ENCODE measurements around the gene VPS33A.
"Not testable (repeated sequence)": the region's sequence is repeated elsewhere in the genome, so short reads cannot be mapped to it uniquely, and the experiment has no call there.

VPS33A gene

DNA sequence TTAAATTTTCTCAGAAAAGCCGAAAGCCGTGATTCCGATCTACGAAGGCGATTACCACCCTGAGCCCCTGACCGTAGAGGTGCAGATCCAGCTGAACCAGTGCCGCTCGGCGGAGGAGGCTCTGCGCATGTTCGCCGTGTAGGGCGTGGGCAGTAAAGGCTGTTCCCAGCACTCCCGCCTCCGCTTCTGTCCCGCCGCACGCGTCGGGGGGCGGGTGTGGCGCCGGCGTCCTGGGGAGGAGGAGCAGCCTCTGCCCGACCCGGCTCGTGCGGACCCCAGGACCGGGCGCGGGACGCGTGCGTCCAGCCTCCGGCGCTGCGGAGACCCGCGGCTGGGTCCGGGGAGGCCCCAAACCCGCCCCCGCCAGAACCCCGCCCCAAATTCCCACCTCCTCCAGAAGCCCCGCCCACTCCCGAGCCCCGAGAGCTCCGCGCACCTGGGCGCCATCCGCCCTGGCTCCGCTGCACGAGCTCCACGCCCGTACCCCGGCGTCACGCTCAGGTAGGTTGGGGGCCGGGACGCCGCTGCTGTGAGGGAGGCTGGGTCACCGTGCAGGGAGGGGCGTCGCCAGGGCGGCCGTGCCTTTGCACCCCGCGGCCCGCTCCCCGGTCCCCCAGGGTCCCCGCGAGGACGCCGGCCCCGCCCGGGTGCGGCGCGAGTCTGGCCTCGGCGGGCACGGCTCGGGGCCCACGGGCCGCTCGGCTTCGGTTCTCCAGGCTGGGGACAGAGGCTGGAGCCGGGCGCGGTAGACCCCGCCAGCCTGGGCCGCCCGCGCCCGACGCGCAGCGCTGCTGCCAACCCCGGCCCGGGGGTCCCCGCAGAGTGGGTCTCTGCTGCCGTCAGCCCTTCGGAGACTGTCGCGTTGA, 62.8 kb downstream of the VPS33A start, which contains the start of gene B3GNT4:
Gene B3GNT4 (plus strand): TSS at position 409 of the 866 bp plus-strand sequence. CDS start 910 bp downstream, outside the sequence.
- DNase-seq: peak; percentile 78

DNA sequence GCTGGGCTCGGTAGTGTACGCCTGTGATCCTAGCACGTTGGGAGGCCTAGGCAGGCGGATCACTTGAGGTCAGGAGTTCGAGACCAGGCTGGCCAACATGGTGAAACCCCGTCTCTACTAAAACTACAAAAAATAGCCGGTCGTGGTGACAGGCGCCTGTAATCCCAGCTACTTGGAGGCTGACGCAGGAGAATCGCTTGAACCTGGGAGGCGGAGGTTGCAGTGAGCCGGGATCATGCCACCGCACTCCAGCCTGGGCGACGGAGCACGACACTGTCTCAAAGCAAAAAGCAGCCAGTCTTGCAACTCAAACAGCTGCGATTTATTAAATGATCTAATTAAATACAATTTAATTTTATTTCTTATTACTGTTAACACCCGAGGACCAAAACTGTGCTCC, 63.5 kb downstream of the VPS33A start:
- DNase-seq: not testable (repeated sequence)

- DNase-seq: no peak
Observed at GRCh38 chr12:122202017-122202416, 64.3 kb downstream of the VPS33A start.

DNA sequence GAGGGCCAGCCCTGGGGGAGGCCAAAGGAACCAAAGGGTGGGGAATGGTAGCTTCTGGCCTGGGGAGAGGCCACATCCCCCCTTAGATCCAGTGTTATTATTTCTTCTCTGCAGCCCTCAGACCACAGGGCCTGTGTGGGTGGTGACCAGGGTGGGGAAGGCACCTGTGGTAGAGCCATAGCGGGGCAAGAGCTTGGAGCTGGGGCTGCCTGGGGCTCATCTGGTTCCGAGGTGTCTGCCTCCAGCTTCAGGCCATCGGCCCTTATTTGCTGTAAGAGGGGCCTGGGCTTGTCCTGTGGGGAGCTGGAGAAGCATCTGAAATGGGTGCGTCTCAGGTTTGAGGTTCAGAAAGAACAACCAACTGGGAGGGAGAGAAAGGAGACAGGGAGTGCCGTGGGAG, 64.9 kb downstream of the VPS33A start:
- DNase-seq: no peak

GRCh38 chr12:122200541-122201175, 65.6 kb downstream of the VPS33A start:
- DNase-seq: no peak

- DNase-seq: no peak
Observed at GRCh38 chr12:122199484-122200355, 66.6 kb downstream of the VPS33A start.

DNA sequence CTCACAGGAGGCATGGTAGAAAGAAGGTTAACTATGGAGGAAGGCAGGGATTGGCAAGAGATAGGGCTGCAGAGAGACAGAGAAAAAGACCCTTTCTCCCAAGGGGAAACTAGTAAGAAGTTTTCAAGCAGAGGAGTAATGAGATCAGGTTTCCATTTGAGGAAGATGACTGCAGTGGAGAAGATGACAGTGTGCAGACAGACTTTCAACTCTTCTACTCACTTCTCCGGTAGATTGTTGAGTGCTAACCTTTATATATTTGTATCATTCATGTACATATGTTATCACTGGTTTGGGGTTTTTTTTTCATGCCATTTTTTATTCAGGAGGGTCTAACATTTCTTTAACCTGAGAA, 68.7 kb downstream of the VPS33A start:
- no peak for DNase-seq

- no peak for DNase-seq
Observed at GRCh38 chr12:122195405-122195804, 70.9 kb downstream of the VPS33A start.

- DNase-seq: no peak
Observed at GRCh38 chr12:122194804-122195203, 71.5 kb downstream of the VPS33A start.

GRCh38 chr12:122192441-122192840, 73.9 kb downstream of the VPS33A start:
- DNase-seq: no peak

DNA sequence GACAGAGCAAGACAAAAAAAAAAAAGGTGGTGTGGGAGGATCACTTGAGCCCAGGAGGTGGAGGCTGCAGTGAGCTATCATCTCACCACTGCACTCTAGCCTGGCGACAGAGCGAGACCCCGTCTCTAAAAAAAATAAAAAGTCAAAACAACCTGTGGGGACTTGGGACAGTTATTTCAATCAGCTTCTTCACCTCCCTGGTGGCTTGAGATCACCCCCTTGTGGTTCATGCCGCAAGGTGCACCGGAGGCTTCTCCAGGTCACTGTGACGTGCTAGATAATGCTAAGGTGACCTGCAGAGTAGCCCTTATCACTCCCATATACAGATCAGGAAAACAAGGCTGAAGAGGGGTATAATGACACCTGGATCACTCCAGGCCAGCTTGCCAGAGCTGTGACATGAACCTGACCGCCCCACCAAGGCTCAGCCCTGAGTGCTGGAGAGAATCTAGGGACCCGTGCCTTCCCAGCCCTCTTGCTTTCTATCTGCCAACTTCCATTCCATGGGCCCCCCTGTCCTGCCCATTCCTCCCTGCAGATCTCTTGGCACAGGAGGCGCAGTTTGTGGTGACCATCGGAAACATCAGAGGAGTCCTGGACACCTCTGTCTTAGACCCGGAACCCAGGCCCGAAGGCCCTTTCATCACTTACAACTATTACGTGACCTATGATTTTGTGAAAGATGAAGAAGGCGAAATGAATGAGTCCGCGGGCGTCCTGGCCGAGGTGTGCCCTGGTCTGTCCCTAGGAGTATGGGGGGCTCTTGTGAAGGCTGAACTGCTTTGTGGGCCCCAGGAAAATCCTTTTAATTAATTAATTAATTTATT, 75.2 kb downstream of the VPS33A start:
- DNase-seq: peak; percentile 32

GRCh38 chr12:122189626-122190475, 76.4 kb downstream of the VPS33A start:
- no peak for DNase-seq

DNA sequence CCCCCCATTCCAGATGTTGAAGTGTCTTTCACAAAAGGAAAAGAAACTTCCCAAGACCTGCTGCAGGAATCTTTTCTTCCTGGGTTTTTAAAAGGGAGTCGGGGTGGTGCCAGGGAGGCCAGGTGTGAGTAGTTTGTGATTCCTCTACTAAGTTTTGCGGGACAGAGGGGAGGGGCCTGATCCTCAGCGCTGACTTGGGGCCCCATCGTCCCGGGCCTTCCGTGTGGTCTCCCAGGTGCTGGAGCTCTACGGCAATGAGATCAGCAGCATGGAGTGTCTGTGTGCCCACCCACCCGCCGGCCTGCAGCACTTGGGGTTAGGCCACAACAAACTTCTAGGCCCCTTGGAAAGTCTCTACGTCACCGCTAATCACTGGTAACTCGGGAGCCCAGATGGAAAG, 78.8 kb downstream of the VPS33A start:
- DNase-seq: no peak

- no peak for DNase-seq
Observed at GRCh38 chr12:122185494-122186082, 80.7 kb downstream of the VPS33A start.

DNA sequence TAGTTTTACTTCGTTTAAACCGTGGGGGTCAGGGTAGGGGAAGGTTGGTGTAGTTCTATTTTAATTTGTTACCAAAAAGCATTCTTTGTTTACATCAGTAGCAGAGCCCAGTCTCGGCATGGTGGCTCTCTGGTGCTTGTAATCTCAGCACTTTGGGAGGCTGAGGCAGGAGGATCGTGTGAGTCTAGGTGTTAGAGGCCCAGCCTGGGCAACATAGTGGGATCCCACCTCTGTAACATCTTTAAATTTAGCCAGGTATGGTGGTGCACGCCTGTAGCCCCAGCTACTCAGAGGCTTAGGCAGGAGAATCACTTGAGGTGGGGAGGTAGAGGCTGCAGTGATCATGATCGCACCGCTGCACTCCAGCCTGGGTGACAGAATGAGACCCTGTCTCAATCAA, 81.2 kb downstream of the VPS33A start:
- DNase-seq: no peak

GRCh38 chr12:122184517-122184916, 81.8 kb downstream of the VPS33A start:
- no peak for DNase-seq

GRCh38 chr12:122183588-122183940, 82.7 kb downstream of the VPS33A start:
- DNase-seq: no peak

GRCh38 chr12:122182887-122183587, 83.3 kb downstream of the VPS33A start, which contains the start of gene LRRC43:
Gene LRRC43 (plus strand): TSS chr12:122183123. CDS start chr12:122183145, 22 bp downstream.
- peak; percentile 93 for DNase-seq

Data from NCI-H2171 (cell line).